OCI-LY7 (cell line): ENCODE measurements around the gene SOBP. TPM values are rescaled to one million over a fixed set of nuclear protein-coding genes. Genes with fewer than 3 reads are reported as not detected.

Source experiments
- total RNA-seq, 2 experiments: library from RNA; depleted of rRNA in 1 of 2; stranded (reverse); fragments of >200 nt in 1 of 2; shearing (Covaris generic) in 1 of 2; gene quantifications; 2 replicates each; pipeline ENCODE4 v1.2.3, GENCODE V29; 2014 to 2022

The SOBP gene
- total RNA-seq, 2 experiments from 2014 or later, result 21.5 to 29.4 TPM

Other genes with a start within 250 kb of the SOBP start
- 7.4 and 14.7 TPM in 2 replicates for gene PDSS2, start 30.6 kb upstream of the SOBP start, total RNA-seq (2014; rRNA removed; shearing (Covaris generic))
- 24.9 and 25.2 TPM in 2 replicates for gene PDSS2, start 30.6 kb upstream of the SOBP start, total RNA-seq (2022)